ENCODE results near the gene CDH13. TPM values are rescaled to one million over a fixed set of nuclear protein-coding genes. Genes with fewer than 3 reads are reported as not detected.

The CDH13 gene
- total and polyA plus RNA-seq, 8 donors = 0.12 to 21.4 (median 1.7) TPM; not detected in 1

DNA sequence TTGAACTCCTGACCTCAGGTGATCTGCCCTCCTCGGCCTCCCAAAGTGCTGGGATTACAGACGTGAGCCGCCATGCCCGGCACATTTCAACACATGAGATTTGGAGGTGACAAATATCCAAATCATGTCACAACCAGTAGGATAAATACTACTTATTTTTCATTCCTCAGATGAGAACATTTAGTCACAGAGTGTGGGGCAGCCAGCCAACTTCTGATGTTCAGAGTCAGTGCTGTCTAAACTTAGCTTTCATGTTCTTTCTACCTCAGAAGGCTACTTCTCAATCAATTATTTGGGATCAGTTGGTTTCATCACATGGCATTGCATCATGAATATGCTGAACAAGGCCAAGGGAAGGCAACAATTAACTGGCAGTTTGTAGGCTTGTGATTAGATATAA is 134.5 kb downstream of the CDH13 start:
- Histone ChIP-seq H3K4me1 (peaks cover 0 to 12% (median 4%) of the 10 kb centered on the region in 4 donors), H3K4me3 (no peak overlapping the region), H3K36me3 (no peaks in the 10 kb centered on the region), H3K27ac (no peak overlapping the region), H3K9me3 (no peaks in the 10 kb centered on the region), H3K27me3 (no peaks in the 10 kb centered on the region)
- WGBS, 5 donors = 60 to 86% (median 78%) methylated on average over 4 of the region's 4 CpGs
- TF ChIP-seq POLR2A (IDR thresholded peaks at IDR 0.05) (no peak), EP300 (IDR thresholded peaks at IDR 0.05) (no peak), POLR2AphosphoS5 (IDR thresholded peaks at IDR 0.05) (no peak)
- TF ChIP-seq, protein P1, sequence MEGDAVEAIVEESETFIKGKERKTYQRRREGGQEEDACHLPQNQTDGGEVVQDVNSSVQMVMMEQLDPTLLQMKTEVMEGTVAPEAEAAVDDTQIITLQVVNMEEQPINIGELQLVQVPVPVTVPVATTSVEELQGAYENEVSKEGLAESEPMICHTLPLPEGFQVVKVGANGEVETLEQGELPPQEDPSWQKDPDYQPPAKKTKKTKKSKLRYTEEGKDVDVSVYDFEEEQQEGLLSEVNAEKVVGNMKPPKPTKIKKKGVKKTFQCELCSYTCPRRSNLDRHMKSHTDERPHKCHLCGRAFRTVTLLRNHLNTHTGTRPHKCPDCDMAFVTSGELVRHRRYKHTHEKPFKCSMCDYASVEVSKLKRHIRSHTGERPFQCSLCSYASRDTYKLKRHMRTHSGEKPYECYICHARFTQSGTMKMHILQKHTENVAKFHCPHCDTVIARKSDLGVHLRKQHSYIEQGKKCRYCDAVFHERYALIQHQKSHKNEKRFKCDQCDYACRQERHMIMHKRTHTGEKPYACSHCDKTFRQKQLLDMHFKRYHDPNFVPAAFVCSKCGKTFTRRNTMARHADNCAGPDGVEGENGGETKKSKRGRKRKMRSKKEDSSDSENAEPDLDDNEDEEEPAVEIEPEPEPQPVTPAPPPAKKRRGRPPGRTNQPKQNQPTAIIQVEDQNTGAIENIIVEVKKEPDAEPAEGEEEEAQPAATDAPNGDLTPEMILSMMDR (IDR thresholded peaks at IDR 0.05) = no peak
- peak; percentile 22 to 30 for DNase-seq
- intact Hi-C loops (cut with DNase I; ENCODE audit: low total_unique reads) = no loop called here

- TF ChIP-seq POLR2A (IDR thresholded peaks at IDR 0.05) (no peak), EP300 (IDR thresholded peaks at IDR 0.05) (no peak), POLR2AphosphoS5 (IDR thresholded peaks at IDR 0.05) (no peak)
- TF ChIP-seq, protein P1 (IDR thresholded peaks at IDR 0.05) = no peak
- no peak overlapping the region for H3K4me3 ChIP-seq
- 30 to 47% (median 35%) methylated on average over 3 of the region's 3 CpGs for WGBS, 5 donors
- H3K27ac ChIP-seq = peak overlapping the region in 1 of 5 donors; percentile 11
- H3K27me3 ChIP-seq = no peaks in the 10 kb centered on the region
- DNase-seq = peak in 1 of 2 donors; percentile 24
- intact Hi-C loops (cut with DNase I; ENCODE audit: low total_unique reads) = no loop called here
- no peaks in the 10 kb centered on the region for H3K9me3 ChIP-seq
- peaks cover 0 to 12% (median 4%) of the 10 kb centered on the region in 4 donors for H3K4me1 ChIP-seq
- no peaks in the 10 kb centered on the region for H3K36me3 ChIP-seq
Observed at GRCh38 chr16:82761858-82762257, 135.1 kb downstream of the CDH13 start.

DNA sequence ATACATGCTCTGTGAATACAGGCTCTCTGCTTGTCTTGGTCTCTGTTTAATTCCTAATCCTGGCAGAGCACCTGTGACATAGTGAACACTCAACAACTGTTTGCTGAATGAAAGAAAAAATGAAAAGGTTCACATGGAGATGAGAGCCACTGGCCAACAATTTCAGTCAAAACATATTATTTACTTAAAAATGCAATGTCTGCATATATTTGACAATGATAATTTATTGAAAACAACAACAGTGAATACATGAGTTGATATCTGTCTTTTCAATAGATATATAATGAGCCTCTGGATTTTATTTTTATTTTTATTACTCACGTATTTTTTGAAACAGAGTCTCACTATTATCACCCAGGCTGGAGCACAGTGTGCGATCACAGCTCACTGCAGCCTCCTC is 136.6 kb downstream of the CDH13 start:
- 82 to 94% (median 91%) methylated on average over 2 of the region's 2 CpGs for WGBS, 5 donors
- TF ChIP-seq EP300 (IDR thresholded peaks at IDR 0.05) (no peak), POLR2A (IDR thresholded peaks at IDR 0.05) (no peak), POLR2AphosphoS5 (IDR thresholded peaks at IDR 0.05) (no peak)
- TF ChIP-seq, protein P1 (IDR thresholded peaks at IDR 0.05) = no peak
- Histone ChIP-seq H3K9me3 (no peaks in the 10 kb centered on the region), H3K4me1 (peaks cover 0 to 12% (median 4%) of the 10 kb centered on the region in 4 donors), H3K27ac (no peak overlapping the region), H3K27me3 (no peaks in the 10 kb centered on the region), H3K36me3 (no peaks in the 10 kb centered on the region), H3K4me3 (no peak overlapping the region)
- DNase-seq = no peak
- intact Hi-C loops (cut with DNase I; ENCODE audit: low total_unique reads) = no loop called here

GRCh38 chr16:82767198-82767597 is 140.4 kb downstream of the CDH13 start:
- Histone ChIP-seq H3K9me3 (no peaks in the 10 kb centered on the region), H3K36me3 (no peaks in the 10 kb centered on the region), H3K27me3 (no peaks in the 10 kb centered on the region), H3K4me1 (peaks cover 0 to 2% (median 0%) of the 10 kb centered on the region in 4 donors), H3K27ac (no peak overlapping the region), H3K4me3 (no peak overlapping the region)
- 59 to 77% (median 67%) methylated on average over 3 of the region's 3 CpGs for WGBS, 5 donors
- intact Hi-C loops (cut with DNase I; ENCODE audit: low total_unique reads) = no loop called here
- TF ChIP-seq EP300 (IDR thresholded peaks at IDR 0.05) = no peak
- no peak for DNase-seq

DNA sequence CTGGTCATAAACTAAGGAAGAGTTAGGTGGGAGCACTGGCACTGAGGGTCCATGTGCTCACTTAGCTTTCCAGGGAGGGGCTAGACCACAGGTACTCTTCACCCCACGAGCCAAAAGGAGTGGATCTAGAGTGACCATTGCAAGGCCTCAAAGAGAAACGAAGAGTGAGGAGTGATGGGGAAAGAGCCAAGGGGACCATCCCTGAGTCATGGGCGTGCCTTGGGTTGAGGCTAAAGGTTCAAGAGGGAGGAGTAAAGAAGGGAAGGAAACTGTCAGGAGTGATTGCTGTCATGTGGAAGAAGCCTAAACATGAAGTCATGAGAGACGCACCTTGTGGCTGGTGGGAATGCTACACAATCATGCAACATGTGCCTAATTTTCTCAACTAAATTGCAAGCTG is 141.0 kb downstream of the CDH13 start:
- DNase-seq = no peak
- Histone ChIP-seq H3K36me3 (no peaks in the 10 kb centered on the region), H3K27ac (no peak overlapping the region), H3K4me3 (no peak overlapping the region), H3K4me1 (no peaks in the 10 kb centered on the region), H3K27me3 (no peaks in the 10 kb centered on the region), H3K9me3 (no peaks in the 10 kb centered on the region)
- 69 to 88% (median 77%) methylated on average over 4 of the region's 4 CpGs for WGBS, 5 donors
- intact Hi-C loops (cut with DNase I; ENCODE audit: low total_unique reads) = no loop called here
- TF ChIP-seq EP300 (IDR thresholded peaks at IDR 0.05) (no peak), POLR2AphosphoS5 (IDR thresholded peaks at IDR 0.05) (no peak), POLR2A (IDR thresholded peaks at IDR 0.05) (no peak)
- TF ChIP-seq, protein P1 (IDR thresholded peaks at IDR 0.05) = no peak
